CD4-positive, alpha-beta T cell treated with Interleukin-21 for 1 hour (primary cell): ENCODE data around the gene APLP2.
"Not testable (repeated sequence)": the region's sequence is repeated elsewhere in the genome, so short reads cannot be mapped to it uniquely, and the experiment has no call there.

ENCODE experiments used
- DNase-seq: peaks from one replicate; pipeline ENCODE4 v3.0.0-alpha.2; 2020

The APLP2 gene

GRCh38 chr11:130061017-130061416, 8.7 kb upstream of the APLP2 start:
- no peak for DNase-seq

DNA sequence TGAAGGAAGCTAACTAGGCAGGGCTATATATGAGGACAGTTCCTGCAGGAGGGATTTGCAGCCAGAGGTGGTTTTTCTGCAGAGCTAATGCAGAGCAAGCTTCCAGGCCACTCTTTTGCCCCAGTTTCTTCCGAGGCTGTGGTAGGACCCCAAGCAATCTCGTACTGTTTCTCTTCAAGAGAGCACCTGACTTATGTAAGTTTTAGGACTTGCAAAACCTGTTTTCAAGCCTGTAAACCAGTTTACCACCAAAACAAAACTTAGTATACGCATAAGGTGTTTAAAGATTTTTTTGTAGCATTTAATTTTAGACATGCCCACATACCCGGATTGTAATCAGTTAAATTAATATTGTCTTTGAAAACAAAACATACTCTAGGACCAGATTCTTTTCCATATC, 7.7 kb upstream of the APLP2 start:
- no peak for DNase-seq

GRCh38 chr11:130063451-130063850, 6.2 kb upstream of the APLP2 start:
- no peak for DNase-seq

- DNase-seq, result no peak
Observed at GRCh38 chr11:130064596-130064995, 5.1 kb upstream of the APLP2 start.

DNA sequence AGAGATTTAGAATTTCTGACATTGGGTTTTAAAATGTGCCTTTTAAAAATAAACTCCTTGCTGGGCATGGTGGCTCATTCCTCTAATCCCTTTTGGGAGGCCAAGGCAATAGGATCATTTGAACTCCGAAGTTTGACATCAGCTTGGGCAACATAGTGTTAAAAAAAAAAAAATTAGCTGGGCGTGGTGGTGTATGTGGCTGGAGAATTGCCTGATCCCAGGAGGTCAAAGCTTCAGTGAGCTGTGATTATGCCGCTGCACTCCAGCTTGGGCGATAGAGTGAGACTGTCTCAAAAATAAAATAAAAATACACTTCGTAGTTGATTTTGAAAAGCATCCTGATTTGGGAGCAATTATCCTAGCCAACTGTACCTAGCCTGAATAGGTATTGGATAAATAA, 3.4 kb upstream of the APLP2 start:
- no peak for DNase-seq

GRCh38 chr11:130068546-130068985, 1.1 kb upstream of the APLP2 start:
- no peak for DNase-seq

GRCh38 chr11:130068986-130069658, 572 bp upstream of the APLP2 start:
- DNase-seq, result peak; percentile 77

DNA sequence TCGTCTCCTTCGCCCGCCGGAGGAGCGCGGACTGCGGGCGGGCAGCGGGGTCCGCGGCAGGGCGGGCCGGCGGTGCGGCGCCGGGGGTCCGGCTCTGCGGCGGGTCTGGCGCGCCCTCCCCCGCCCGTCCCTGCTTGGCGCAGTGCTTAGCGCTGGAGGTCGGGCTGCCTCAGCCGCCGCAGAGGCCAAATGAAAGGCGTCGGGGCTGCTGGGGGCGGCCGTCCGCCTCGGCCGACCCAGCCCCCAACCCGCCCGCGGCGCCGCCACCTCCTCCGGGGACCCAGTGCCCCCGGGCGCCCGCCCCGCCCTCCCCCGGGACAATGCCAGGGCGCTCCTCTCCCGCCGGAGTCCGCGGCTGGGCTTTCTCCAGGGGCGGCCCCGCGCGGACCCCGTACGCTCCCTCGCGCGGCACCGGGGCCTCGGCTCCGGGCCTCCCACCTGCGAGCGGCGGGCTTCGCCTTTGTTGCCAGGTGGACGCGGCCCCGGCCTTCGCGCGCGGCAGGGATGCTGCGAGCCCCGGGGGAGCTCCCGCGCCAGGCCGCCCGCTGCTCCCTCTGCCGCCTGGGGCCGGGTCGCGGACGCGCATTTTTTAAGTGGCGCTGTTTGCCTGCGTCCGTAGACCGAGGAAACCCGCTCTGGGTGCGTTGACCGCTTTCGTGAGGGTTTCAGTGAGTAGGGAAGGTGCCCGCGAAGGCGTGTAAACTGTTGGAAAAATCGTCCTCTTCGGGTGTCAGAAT, 583 bp downstream of the APLP2 start:
- DNase-seq, result peak; percentile 49

DNA sequence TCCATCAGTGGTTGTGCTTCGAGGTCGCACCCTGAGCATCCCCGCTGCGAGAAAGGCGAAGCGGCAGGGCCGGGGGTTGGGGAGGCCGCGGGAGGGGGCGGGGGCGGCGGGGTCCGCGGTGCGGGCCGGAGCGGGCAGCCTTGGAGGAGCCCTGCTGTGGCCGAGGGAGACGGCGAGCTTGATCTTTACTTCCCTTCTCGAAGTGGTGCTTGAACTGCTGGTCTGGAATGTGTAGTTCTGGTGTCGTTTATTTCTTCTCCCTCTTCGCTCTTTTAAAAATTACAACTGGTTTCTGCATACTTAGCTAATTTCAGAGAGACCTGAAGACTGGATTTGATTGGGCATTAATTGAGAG, 1.1 kb downstream of the APLP2 start:
- DNase-seq, result peak; percentile 16

- DNase-seq, result no peak
Observed at GRCh38 chr11:130071211-130071712, 1.6 kb downstream of the APLP2 start.

GRCh38 chr11:130074736-130075135, 5.0 kb downstream of the APLP2 start:
- no peak for DNase-seq

DNA sequence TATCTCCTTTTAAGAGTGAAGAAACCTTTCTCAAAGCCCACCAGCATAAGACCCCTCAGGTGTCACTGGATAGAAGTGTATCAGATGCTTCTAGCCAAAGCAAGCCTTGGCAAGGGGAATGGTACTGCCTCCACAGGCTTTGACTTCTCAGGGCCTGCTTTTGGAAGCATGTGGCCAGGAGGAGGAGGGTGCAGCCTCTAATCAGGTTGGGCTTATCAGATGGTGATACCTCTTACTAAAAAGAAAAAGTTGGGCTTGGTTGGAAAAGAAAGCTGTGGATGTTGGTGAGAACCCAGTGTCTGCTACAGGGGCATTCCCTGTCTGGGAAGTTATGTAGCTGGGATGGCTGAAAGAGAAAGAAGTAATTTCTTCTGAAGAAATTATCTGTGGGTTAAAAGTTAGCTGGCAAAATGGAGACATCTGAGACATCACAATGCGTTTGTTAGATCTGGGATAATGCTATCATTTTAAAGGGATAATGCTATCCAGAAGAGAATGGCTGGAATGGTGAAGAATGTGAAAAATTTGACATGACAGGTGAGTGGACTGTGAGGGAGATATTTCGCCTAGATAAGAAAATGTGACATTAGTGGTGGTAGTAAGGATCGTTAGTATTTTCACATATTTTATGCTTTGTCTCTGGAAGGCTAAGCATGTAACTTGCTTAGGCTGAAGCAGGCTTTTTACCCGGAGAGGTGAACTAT, 7.2 kb downstream of the APLP2 start:
- DNase-seq, result no peak

DNA sequence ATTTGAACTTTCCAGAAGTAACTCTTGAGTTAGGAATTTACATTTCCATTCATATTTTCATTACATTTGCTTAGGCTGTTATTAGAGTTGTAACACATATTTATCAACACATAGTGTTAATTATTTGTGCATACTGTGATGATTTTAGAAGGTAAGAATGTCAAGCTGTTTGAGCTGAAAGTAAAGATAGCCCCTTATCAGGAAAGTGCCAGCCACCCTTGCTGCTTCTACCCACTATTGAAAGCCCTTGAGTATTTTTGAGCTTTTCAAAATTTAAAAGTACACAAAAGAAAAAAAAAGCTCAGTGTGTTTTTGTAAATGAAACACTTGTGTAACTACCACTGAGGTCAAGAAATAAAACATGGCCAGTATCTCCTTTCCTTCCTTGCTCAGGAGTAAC, 8.0 kb downstream of the APLP2 start:
- no peak for DNase-seq

GRCh38 chr11:130078080-130078479, 8.4 kb downstream of the APLP2 start:
- no peak for DNase-seq

DNA sequence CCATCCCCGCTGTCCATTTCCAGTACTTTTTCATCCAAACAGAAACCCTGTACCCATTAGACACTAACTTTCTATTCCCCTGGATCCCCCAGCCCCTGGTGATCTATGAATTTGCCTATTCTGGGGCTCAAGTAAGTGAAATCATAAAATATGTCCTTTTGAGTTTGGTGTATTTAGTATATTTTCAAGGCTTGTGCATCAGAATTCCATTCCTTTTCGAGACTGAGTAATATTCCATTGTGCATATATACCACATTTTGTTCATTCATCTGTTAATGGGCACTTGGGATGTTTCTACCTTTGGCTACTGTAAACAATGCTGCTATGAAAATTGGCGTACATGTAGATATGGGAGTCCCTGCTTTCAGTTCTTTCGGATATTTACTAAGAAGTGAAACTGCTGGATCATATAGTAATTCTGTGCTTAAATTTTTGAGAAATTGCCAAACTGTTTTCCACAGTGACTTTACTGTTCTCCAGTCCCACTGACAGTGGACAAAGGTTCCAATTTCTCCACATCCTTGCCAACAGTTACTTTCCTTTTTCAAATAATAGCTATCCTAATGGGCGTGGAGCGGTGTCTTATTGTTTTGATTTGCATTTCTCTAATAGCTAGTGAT, 16.1 kb downstream of the APLP2 start:
- no peak for DNase-seq

GRCh38 chr11:130086669-130087068, 17.0 kb downstream of the APLP2 start:
- DNase-seq, result no peak

DNA sequence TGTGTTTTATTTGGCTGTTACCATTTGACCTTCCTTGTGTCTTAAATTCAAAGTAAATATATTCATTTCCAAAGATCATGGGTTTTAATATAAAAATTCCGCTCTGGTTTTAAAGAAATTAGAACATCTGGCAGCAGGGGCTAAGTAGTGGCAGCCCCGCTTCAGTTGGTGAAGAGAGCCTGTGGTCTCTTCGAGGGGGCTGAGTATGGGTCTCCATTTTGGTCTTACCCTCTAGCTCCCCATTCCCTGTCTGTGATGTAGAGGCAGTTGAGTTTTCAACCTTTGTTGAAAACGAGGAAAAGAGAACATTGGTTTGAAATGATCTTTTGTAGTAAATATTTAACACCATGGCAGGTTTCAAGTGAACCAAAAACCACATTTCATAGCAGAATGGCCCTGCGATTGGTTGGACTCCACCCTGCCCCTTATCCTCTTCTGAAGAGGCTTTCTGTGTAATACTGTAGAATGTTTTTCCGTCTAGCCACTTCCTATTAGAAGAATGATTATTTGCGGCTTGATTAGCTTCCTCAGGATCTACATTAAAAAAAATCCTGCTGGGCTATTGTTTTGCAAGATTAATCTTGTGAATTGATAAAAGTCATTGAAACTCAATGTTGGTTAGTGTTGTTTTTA, 17.7 kb downstream of the APLP2 start:
- no peak for DNase-seq

DNA sequence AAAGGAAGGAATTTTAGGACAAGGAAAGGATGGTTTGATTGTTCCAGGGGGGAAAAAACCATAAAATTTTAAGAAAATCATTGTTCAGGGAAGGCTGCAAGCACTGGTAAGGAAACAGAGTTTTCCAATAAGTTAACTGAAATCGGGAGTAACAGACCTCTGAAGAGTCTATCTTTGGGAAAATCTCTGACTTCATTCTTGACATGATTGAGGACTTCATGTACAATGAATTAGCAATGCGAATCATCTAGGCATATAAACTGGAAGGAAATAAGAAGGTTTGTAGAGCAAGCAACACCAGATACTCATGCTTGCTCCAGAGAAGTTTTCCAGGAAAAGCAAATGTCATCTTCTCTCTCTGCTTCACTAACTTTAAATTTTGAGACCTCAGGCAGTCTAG, 18.5 kb downstream of the APLP2 start:
- no peak for DNase-seq

- DNase-seq, result no peak
Observed at GRCh38 chr11:130088919-130089673, 19.4 kb downstream of the APLP2 start.

- no peak for DNase-seq
Observed at GRCh38 chr11:130089674-130090073, 20.0 kb downstream of the APLP2 start.

DNA sequence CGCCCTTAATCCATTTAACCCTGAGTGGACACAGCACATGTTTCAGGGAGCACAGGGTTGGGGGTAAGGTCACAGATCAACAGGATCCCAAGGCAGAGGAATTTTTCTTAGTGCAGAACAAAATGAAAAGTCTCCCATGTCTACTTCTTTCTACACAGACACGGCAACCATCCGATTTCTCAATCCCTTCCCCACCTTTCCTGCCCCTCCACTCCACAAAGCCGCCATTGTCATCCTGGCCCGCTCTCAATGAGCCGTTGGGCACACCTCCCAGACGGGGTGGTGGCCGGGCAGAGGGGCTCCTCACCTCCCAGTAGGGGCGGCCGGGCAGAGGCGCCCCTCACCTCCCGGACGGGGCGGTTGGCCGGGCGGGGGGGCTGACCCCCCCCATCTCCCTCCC, 20.8 kb downstream of the APLP2 start:
- not testable (repeated sequence) for DNase-seq

GRCh38 chr11:130091169-130091568, 21.5 kb downstream of the APLP2 start:
- not testable (repeated sequence) for DNase-seq
